GM19035 (cell line): ENCODE data around the gene LINGO4.
A peak's percentile ranks its signal among the peaks of the same experiment; 100 is the strongest.
"Not testable (repeated sequence)": the region's sequence is repeated elsewhere in the genome, so short reads cannot be mapped to it uniquely, and the experiment has no call there.

Experiments used
- ATAC-seq: cut with Tn5 transposase; IDR thresholded peaks from one replicate; pipeline ENCODE4 v1.9.1; 2021; ENCODE audit not compliant: unreplicated experiment

LINGO4 gene

GRCh38 chr1:151782741-151783140, 22.5 kb downstream of the LINGO4 start:
- ATAC-seq, result no peak

- not testable (repeated sequence) for ATAC-seq
These were observed 23.2 kb downstream of the LINGO4 start for GRCh38 chr1:151782026-151782425.

- not testable (repeated sequence) for ATAC-seq
These were observed 24.5 kb downstream of the LINGO4 start for GRCh38 chr1:151780736-151781135.

GRCh38 chr1:151779852-151780251, 25.4 kb downstream of the LINGO4 start:
- ATAC-seq, result no peak

GRCh38 chr1:151777317-151777716, 27.9 kb downstream of the LINGO4 start:
- no peak for ATAC-seq

- ATAC-seq, result no peak
These were observed 28.6 kb downstream of the LINGO4 start for GRCh38 chr1:151776665-151777062.

- ATAC-seq, result no peak
These were observed 29.1 kb downstream of the LINGO4 start for GRCh38 chr1:151775894-151776664.

- ATAC-seq, result no peak
These were observed 30.8 kb downstream of the LINGO4 start for GRCh38 chr1:151774256-151774922.

- ATAC-seq, result no peak
These were observed 31.5 kb downstream of the LINGO4 start for GRCh38 chr1:151773702-151774101.

GRCh38 chr1:151769270-151769669, 35.9 kb downstream of the LINGO4 start:
- ATAC-seq, result not testable (repeated sequence)

GRCh38 chr1:151768351-151769066, 36.7 kb downstream of the LINGO4 start:
- not testable (repeated sequence) for ATAC-seq

- no peak for ATAC-seq
These were observed 41.2 kb downstream of the LINGO4 start for GRCh38 chr1:151763990-151764389.

- ATAC-seq, result peak; percentile 96
These were observed 42.0 kb downstream of the LINGO4 start, which contains the start of gene MRPL9 for GRCh38 chr1:151762941-151763921. Gene MRPL9 (minus strand): TSS chr1:151763496. CDS start chr1:151763479, 17 bp downstream.

- no peak for ATAC-seq
These were observed 44.4 kb downstream of the LINGO4 start for GRCh38 chr1:151760597-151761385.

GRCh38 chr1:151759241-151759640, 46.0 kb downstream of the LINGO4 start:
- ATAC-seq, result no peak

GRCh38 chr1:151756291-151756690, 48.9 kb downstream of the LINGO4 start:
- ATAC-seq, result no peak
